ENCODE measurements around the gene MYT1. TPM values are rescaled to one million over a fixed set of nuclear protein-coding genes. Genes with fewer than 3 reads are reported as not detected.
"Not testable (repeated sequence)": the region's sequence is repeated elsewhere in the genome, so short reads cannot be mapped to it uniquely, and the experiment has no call there.

Gene MYT1
- total RNA-seq = under 1 TPM in 1 of 3 donors, not detected in 2; under 0.01 TPM

DNA sequence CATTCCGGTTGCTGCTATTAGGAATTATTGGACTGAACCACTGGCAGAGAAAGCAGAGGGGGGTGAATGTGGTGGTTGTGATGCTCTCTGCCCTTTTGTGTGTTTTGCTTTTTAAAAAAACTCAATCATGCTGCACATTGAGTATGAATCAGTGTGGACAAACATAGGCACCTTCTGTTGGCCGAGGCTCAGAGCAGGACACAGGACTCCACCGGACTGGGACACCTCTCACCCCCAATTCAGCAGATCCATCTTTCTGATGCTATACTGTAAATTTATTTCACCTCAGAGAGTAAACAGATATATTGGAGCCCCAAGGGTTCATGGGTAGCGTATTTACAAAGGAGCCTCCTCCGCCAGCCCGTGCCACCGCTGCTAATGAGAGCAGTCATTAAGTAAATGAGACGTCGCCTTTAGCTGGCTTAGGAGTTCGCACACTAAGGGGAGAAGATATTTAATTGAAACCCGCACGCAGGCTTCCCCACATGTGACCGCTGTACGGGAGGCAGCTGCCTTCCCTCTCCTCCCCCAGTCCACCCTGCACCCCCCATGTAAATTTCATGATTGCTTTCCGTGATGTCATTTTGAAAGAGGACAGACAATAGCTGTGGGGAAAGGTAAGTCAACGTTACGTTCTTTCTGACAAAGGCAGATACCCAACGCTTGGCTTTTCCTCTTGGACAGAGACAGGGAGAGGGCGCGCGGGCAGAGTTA lies at the start of gene MYT1:
TSS of gene MYT1 (plus strand) at position 330 of the 714 bp plus-strand sequence. CDS start 34,410 bp downstream, outside the sequence.
- intact Hi-C loops (cut with DNase I; ENCODE audit: low total_unique reads) = no loop called here
- H3K9me3 ChIP-seq = no peaks in the 10 kb centered on the region
- no peak within 1 kb of the TSS for H3K27ac ChIP-seq
- H3K36me3 ChIP-seq = no peaks in the 10 kb centered on the region
- no peak for TF ChIP-seq POLR2AphosphoS5 (IDR thresholded peaks at IDR 0.05)
- no peak for TF ChIP-seq POLR2A (IDR thresholded peaks at IDR 0.05)
- TF ChIP-seq, protein P1, sequence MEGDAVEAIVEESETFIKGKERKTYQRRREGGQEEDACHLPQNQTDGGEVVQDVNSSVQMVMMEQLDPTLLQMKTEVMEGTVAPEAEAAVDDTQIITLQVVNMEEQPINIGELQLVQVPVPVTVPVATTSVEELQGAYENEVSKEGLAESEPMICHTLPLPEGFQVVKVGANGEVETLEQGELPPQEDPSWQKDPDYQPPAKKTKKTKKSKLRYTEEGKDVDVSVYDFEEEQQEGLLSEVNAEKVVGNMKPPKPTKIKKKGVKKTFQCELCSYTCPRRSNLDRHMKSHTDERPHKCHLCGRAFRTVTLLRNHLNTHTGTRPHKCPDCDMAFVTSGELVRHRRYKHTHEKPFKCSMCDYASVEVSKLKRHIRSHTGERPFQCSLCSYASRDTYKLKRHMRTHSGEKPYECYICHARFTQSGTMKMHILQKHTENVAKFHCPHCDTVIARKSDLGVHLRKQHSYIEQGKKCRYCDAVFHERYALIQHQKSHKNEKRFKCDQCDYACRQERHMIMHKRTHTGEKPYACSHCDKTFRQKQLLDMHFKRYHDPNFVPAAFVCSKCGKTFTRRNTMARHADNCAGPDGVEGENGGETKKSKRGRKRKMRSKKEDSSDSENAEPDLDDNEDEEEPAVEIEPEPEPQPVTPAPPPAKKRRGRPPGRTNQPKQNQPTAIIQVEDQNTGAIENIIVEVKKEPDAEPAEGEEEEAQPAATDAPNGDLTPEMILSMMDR (IDR thresholded peaks at IDR 0.05) = no peak
- no peaks in the 10 kb centered on the region for H3K4me1 ChIP-seq
- H3K4me3 ChIP-seq = no peak within 1 kb of the TSS
- peaks cover 2 to 88% of the 10 kb centered on the region in 2 donors for H3K27me3 ChIP-seq
- DNase-seq (ENCODE audit: low spot score in 2 of 2) = no peak

DNA sequence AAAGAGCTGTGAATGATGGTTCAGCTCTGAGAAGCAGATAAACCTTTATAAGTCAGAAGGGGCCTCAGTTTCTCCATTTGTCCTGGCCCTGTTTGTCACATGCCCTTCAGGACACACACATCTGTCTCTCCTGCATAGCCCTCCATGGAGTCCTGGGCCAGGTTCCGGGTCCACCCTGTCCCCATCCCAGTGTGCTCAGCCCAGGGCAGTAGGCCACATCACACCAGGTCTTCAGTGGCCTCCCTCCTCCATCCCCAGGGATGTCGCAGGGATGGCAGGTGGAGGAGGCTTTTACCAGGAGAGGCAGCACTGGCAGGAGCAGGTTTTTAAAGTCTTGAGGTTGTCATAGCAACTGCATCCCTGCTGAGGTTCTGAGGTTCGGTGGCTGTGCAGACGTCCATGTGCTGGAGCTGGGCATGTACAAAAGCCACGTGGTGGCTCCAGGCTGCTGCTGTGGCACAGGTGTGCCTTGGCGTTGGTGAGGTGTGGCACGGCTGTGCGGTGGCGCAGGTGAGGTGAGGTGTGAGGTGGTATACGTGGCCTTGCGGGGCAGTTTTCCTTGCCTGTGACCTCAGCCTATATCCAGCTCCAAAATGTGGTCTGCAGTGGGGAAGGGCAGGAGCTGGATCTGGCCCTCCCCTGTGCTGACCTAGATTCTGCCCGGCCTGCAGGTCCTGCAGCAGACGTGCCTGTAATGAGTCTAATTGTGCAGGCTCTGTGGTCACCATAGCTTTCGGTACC lies 48.9 kb upstream of the MYT1 start:
- intact Hi-C loops (cut with DNase I; ENCODE audit: low total_unique reads) = no loop called here
- H3K27ac ChIP-seq = no peak overlapping the region
- H3K4me1 ChIP-seq = no peaks in the 10 kb centered on the region
- no peaks in the 10 kb centered on the region for H3K9me3 ChIP-seq
- no peak overlapping the region for H3K4me3 ChIP-seq
- H3K36me3 ChIP-seq = no peaks in the 10 kb centered on the region
- DNase-seq (ENCODE audit: low spot score in 2 of 2) = peak in 1 of 2 donors; percentile 36
- TF ChIP-seq, protein P1 (IDR thresholded peaks at IDR 0.05) = no peak
- no peak for TF ChIP-seq POLR2A (IDR thresholded peaks at IDR 0.05)
- no peak for TF ChIP-seq POLR2AphosphoS5 (IDR thresholded peaks at IDR 0.05)
- no peaks in the 10 kb centered on the region for H3K27me3 ChIP-seq

DNA sequence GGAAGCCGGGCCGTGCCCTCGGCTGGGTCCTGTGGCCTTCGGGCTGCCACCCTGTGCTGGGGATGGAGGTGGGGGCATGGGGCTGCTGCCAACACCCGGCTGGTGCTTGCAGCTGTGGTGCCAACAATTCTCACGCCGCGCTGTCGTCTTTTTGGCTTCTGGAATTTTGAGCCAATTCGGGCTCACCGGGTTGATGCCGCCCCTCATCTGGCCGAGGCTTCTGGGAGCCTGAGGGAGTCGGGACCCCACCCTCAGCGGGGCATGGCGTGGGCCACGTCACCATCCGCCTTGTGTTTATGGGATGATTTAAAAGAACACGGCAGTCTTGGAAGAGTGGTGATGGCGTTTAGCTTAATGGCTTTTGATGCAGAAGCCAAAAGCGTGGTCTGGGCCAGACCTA lies 48.2 kb upstream of the MYT1 start:
- TF ChIP-seq, protein P1 (IDR thresholded peaks at IDR 0.05) = no peak
- TF ChIP-seq POLR2AphosphoS5 (IDR thresholded peaks at IDR 0.05) (no peak), POLR2A (IDR thresholded peaks at IDR 0.05) (no peak)
- peak in 1 of 2 donors; percentile 48 for DNase-seq (ENCODE audit: low spot score in 2 of 2)
- Histone ChIP-seq H3K27me3 (peaks cover 0 to 4% of the 10 kb centered on the region in 2 donors), H3K27ac (no peak overlapping the region), H3K4me3 (no peak overlapping the region), H3K4me1 (no peaks in the 10 kb centered on the region), H3K9me3 (no peaks in the 10 kb centered on the region), H3K36me3 (no peaks in the 10 kb centered on the region)
- intact Hi-C loops (cut with DNase I; ENCODE audit: low total_unique reads) = no loop called here

GRCh38 chr20:64116541-64117431 lies 47.5 kb upstream of the MYT1 start:
- TF ChIP-seq POLR2AphosphoS5 (IDR thresholded peaks at IDR 0.05) (no peak), POLR2A (IDR thresholded peaks at IDR 0.05) (no peak)
- TF ChIP-seq, protein P1 (IDR thresholded peaks at IDR 0.05) = no peak
- peak in 1 of 2 donors; percentile 40 for DNase-seq (ENCODE audit: low spot score in 2 of 2)
- intact Hi-C loops (cut with DNase I; ENCODE audit: low total_unique reads) = no loop called here

DNA sequence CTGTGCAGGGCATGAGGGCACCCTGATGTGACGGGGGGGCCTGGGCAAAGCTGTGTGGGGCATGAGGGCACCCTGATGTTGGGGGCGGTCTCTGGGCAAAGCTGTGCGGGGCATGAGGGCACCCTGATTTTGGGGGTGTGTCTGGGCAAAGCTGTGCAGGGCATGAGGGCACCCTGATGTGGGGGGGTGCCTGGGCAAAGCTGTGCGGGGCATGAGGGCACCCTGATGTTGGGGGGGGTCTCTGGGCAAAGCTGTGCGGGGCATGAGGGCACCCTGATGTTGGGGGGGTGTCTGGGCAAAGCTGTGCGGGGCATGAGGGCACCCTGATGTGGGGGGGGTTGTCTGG lies 46.8 kb upstream of the MYT1 start:
- H3K9me3 ChIP-seq; H3K4me3 ChIP-seq; H3K4me1 ChIP-seq; DNase-seq (ENCODE audit: low spot score in 2 of 2); H3K27ac ChIP-seq; intact Hi-C loops (cut with DNase I; ENCODE audit: low total_unique reads); H3K36me3 ChIP-seq: not testable (repeated sequence)
- peaks cover 0 to 14% of the 10 kb centered on the region in 2 donors for H3K27me3 ChIP-seq

More at GRCh38 chr20:64116541-64117431, 47.5 kb upstream of the MYT1 start:
- Histone ChIP-seq H3K27me3 (peaks cover 0 to 12% of the 10 kb centered on the region in 2 donors), H3K36me3 (no peaks in the 10 kb centered on the region), H3K9me3 (no peaks in the 10 kb centered on the region), H3K4me1 (no peaks in the 10 kb centered on the region), H3K4me3 (no peak overlapping the region), H3K27ac (no peak overlapping the region)

Measured in breast epithelium (tissue), 4 donors.